ENCODE data around the gene TUBB6.

DNA sequence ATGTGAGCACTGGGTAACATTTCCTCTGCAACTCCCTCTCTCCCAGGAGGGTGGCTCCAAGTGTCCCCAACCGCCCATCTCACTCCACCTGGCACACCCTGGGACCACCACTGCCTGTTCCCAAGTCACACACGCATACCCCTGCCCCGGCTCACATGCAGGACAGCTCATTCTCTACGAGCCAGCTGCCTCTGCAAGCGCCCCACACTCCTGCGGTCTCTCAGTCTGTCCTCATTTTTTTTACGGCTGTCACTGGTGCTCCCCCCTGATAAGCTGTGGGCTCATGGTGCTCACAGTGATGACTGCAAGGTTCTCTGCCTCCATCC, 38.2 kb downstream of the TUBB6 start:
- TF ChIP-seq, protein P1, sequence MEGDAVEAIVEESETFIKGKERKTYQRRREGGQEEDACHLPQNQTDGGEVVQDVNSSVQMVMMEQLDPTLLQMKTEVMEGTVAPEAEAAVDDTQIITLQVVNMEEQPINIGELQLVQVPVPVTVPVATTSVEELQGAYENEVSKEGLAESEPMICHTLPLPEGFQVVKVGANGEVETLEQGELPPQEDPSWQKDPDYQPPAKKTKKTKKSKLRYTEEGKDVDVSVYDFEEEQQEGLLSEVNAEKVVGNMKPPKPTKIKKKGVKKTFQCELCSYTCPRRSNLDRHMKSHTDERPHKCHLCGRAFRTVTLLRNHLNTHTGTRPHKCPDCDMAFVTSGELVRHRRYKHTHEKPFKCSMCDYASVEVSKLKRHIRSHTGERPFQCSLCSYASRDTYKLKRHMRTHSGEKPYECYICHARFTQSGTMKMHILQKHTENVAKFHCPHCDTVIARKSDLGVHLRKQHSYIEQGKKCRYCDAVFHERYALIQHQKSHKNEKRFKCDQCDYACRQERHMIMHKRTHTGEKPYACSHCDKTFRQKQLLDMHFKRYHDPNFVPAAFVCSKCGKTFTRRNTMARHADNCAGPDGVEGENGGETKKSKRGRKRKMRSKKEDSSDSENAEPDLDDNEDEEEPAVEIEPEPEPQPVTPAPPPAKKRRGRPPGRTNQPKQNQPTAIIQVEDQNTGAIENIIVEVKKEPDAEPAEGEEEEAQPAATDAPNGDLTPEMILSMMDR (IDR thresholded peaks at IDR 0.05) = no peak
- TF ChIP-seq ZNF232 (CRISPR knock-in tag; IDR thresholded peaks at IDR 0.05) (no peak), SP1 (CRISPR knock-in tag; conservative IDR thresholded peaks at IDR 0.05) (no peak)
- TF ChIP-seq, protein P2, sequence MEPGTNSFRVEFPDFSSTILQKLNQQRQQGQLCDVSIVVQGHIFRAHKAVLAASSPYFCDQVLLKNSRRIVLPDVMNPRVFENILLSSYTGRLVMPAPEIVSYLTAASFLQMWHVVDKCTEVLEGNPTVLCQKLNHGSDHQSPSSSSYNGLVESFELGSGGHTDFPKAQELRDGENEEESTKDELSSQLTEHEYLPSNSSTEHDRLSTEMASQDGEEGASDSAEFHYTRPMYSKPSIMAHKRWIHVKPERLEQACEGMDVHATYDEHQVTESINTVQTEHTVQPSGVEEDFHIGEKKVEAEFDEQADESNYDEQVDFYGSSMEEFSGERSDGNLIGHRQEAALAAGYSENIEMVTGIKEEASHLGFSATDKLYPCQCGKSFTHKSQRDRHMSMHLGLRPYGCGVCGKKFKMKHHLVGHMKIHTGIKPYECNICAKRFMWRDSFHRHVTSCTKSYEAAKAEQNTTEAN (CRISPR knock-in tag; IDR thresholded peaks at IDR 0.05) = no peak
- TF ChIP-seq, protein P3, sequence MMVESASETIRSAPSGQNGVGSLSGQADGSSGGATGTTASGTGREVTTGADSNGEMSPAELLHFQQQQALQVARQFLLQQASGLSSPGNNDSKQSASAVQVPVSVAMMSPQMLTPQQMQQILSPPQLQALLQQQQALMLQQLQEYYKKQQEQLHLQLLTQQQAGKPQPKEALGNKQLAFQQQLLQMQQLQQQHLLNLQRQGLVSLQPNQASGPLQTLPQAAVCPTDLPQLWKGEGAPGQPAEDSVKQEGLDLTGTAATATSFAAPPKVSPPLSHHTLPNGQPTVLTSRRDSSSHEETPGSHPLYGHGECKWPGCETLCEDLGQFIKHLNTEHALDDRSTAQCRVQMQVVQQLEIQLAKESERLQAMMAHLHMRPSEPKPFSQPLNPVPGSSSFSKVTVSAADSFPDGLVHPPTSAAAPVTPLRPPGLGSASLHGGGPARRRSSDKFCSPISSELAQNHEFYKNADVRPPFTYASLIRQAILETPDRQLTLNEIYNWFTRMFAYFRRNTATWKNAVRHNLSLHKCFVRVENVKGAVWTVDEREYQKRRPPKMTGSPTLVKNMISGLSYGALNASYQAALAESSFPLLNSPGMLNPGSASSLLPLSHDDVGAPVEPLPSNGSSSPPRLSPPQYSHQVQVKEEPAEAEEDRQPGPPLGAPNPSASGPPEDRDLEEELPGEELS (CRISPR knock-in tag; IDR thresholded peaks at IDR 0.05) = no peak
- TF ChIP-seq, protein P4, sequence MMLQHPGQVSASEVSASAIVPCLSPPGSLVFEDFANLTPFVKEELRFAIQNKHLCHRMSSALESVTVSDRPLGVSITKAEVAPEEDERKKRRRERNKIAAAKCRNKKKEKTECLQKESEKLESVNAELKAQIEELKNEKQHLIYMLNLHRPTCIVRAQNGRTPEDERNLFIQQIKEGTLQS (CRISPR knock-in tag; conservative IDR thresholded peaks at IDR 0.05) = no peak

All from WTC11 (cell line).